ENCODE measurements around the gene BBLN.

Gene BBLN

DNA sequence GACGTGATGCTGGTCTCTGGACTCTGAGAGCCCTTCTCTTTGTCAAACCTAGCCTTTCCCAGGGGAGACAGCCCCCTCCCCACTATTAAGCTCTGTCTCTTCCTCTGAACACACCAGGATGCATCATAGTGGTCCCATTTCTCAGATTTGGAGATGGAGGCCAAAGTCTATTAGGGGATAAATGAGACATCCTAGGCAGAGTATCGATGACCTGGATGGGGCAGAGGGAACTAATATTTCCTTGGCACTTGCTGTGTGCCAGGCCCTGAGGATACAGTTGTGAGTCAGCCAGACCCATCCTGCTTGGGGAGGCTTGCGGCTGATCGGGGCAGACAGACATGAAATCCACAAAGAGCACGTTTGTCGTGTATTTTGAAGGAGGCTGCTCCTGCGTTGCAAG, 48.3 kb downstream of the BBLN start:
- TF ChIP-seq, protein P1, sequence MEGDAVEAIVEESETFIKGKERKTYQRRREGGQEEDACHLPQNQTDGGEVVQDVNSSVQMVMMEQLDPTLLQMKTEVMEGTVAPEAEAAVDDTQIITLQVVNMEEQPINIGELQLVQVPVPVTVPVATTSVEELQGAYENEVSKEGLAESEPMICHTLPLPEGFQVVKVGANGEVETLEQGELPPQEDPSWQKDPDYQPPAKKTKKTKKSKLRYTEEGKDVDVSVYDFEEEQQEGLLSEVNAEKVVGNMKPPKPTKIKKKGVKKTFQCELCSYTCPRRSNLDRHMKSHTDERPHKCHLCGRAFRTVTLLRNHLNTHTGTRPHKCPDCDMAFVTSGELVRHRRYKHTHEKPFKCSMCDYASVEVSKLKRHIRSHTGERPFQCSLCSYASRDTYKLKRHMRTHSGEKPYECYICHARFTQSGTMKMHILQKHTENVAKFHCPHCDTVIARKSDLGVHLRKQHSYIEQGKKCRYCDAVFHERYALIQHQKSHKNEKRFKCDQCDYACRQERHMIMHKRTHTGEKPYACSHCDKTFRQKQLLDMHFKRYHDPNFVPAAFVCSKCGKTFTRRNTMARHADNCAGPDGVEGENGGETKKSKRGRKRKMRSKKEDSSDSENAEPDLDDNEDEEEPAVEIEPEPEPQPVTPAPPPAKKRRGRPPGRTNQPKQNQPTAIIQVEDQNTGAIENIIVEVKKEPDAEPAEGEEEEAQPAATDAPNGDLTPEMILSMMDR (IDR thresholded peaks at IDR 0.05; ENCODE audit: low read depth, low read length, poor library complexity, severe bottlenecking): no peak
- TF ChIP-seq EZH2phosphoT487 (IDR thresholded peaks at IDR 0.05; ENCODE audit: borderline replicate concordance, low read length): no peak
- no peak overlapping the region for H3K4me2 ChIP-seq (ENCODE audit: low read length)
- no peaks in the 10 kb centered on the region for H4K20me1 ChIP-seq (ENCODE audit: control insufficient read depth, insufficient read depth, low read depth, low read length)
- no peaks in the 10 kb centered on the region for H3F3A ChIP-seq (ENCODE audit: control insufficient read depth, insufficient read depth)
- no peaks in the 10 kb centered on the region for H3K9me3 ChIP-seq (ENCODE audit: control insufficient read depth, insufficient read depth, low read length)
- H3K27me3 ChIP-seq (ENCODE audit: control insufficient read depth, low read length): peaks cover 64% of the 10 kb centered on the region
- no peaks in the 10 kb centered on the region for H3K9me2 ChIP-seq (replicated peaks; ENCODE audit: control insufficient read depth, low read length)
- no peaks in the 10 kb centered on the region for H3K36me3 ChIP-seq (ENCODE audit: control insufficient read depth, low read length)
- no peak overlapping the region for H3K4me3 ChIP-seq (ENCODE audit: low read length)
- H3K27ac ChIP-seq (ENCODE audit: low read depth, low read length): no peak overlapping the region
- no peaks in the 10 kb centered on the region for H3K79me2 ChIP-seq (ENCODE audit: control insufficient read depth, low read length)
- peaks cover 10% of the 10 kb centered on the region for H3K4me1 ChIP-seq (ENCODE audit: control insufficient read depth, low read length)

DNA sequence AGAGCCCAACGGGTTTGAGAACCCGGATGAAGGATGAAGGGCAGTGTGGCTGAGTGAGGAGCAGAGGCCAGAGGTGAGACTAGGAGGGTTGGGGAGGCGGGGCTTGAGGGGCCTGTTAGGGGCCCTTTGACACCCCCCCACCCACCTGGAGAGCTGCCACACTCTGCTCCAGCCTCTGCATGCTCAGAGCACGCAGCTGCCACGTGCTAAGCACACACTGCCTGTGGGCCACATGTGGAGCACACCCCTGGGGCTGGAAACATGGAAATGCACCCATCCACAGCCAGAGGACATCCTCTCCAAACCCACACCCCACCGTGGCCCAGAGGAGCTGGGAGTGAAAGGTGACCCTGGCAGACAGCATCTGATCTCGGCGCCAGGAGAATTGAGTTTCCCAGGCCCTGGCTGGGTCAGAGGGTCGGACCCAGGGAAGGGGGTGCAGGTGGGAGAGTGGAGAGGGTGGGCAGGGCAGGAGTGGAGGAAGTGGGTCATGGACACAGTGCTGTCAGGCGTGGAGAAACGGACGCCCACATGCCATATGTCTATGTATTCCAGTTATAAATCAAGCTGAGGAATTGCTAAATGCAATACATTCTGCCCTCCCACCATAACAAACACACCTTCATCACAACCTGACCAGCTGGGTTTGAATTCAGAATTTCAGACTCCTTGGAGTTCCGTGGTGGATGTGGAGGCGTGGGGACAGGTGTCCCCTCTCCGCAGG, 49.0 kb downstream of the BBLN start:
- Histone ChIP-seq H3K4me1 (ENCODE audit: control insufficient read depth, low read length) (peaks cover 6% of the 10 kb centered on the region), H3K79me2 (ENCODE audit: control insufficient read depth, low read length) (no peaks in the 10 kb centered on the region), H3K4me3 (ENCODE audit: low read length) (no peak overlapping the region), H3K27me3 (ENCODE audit: control insufficient read depth, low read length) (peaks cover 64% of the 10 kb centered on the region), H3F3A (ENCODE audit: control insufficient read depth, insufficient read depth) (no peaks in the 10 kb centered on the region), H3K9me2 (replicated peaks; ENCODE audit: control insufficient read depth, low read length) (no peaks in the 10 kb centered on the region), H3K9me3 (ENCODE audit: control insufficient read depth, insufficient read depth, low read length) (no peaks in the 10 kb centered on the region), H4K20me1 (ENCODE audit: control insufficient read depth, insufficient read depth, low read depth, low read length) (no peaks in the 10 kb centered on the region), H3K27ac (ENCODE audit: low read depth, low read length) (no peak overlapping the region), H3K36me3 (ENCODE audit: control insufficient read depth, low read length) (no peaks in the 10 kb centered on the region), H3K4me2 (ENCODE audit: low read length) (no peak overlapping the region)
- TF ChIP-seq EZH2phosphoT487 (IDR thresholded peaks at IDR 0.05; ENCODE audit: borderline replicate concordance, low read length): no peak
- TF ChIP-seq, protein P1 (IDR thresholded peaks at IDR 0.05; ENCODE audit: low read depth, low read length, poor library complexity, severe bottlenecking): no peak

GRCh38 chr9:128211186-128211980, 51.3 kb downstream of the BBLN start:
- Histone ChIP-seq H3K9me3 (ENCODE audit: control insufficient read depth, insufficient read depth, low read length) (no peaks in the 10 kb centered on the region), H3K36me3 (ENCODE audit: control insufficient read depth, low read length) (no peaks in the 10 kb centered on the region), H3K27ac (ENCODE audit: low read depth, low read length) (no peak overlapping the region), H3K27me3 (ENCODE audit: control insufficient read depth, low read length) (peaks cover 44% of the 10 kb centered on the region), H3K4me3 (ENCODE audit: low read length) (no peak overlapping the region), H3K4me1 (ENCODE audit: control insufficient read depth, low read length) (0 out of 2 replicates have a peak, but pooled peaks cover 4% of the 10 kb centered on the region), H3F3A (ENCODE audit: control insufficient read depth, insufficient read depth) (no peaks in the 10 kb centered on the region), H3K4me2 (ENCODE audit: low read length) (no peak overlapping the region), H3K9me2 (replicated peaks; ENCODE audit: control insufficient read depth, low read length) (no peaks in the 10 kb centered on the region), H4K20me1 (ENCODE audit: control insufficient read depth, insufficient read depth, low read depth, low read length) (no peaks in the 10 kb centered on the region), H3K79me2 (ENCODE audit: control insufficient read depth, low read length) (no peaks in the 10 kb centered on the region)
- TF ChIP-seq EZH2phosphoT487 (IDR thresholded peaks at IDR 0.05; ENCODE audit: borderline replicate concordance, low read length): no peak
- TF ChIP-seq, protein P1 (IDR thresholded peaks at IDR 0.05; ENCODE audit: low read depth, low read length, poor library complexity, severe bottlenecking): no peak

Measured in DOHH2 (cell line).